Thyroid gland (tissue), 4 donors: Measurements from ENCODE around the gene OR14A2. TPM values are rescaled to one million over a fixed set of nuclear protein-coding genes. Genes with fewer than 3 reads are reported as not detected.
"Not testable (repeated sequence)": the region's sequence is repeated elsewhere in the genome, so short reads cannot be mapped to it uniquely, and the experiment has no call there.

Source experiments
- DNase-seq, 2 donors: peaks; one replicate each; pipeline ENCODE4 v3.0.0-alpha.2; 2019
- H3K27ac ChIP-seq, 3 donors: fragments of 200-600 bp; sonication (generic); 1 replicate in 2 of 3; 2 replicates in 1 of 3; pipeline ENCODE4 v1.5.1; 2016 to 2019; ENCODE audit warnings: mild to moderate bottlenecking in 1 of 3, moderate library complexity in 1 of 3
- H3K27me3 ChIP-seq: fragments of 200-600 bp; sonication (generic); one replicate; pipeline ENCODE4 v1.5.1; 2019
- H3K36me3 ChIP-seq, 2 donors: fragments of 200-600 bp; sonication (generic); one replicate each; pipeline ENCODE4 v1.5.1; 2016 to 2019
- H3K4me1 ChIP-seq, 2 donors: fragments of 200-600 bp; sonication (generic); one replicate each; pipeline ENCODE4 v1.5.1; 2017 to 2019
- H3K4me3 ChIP-seq, 3 donors: fragments of 200-600 bp; sonication (generic); replicated peaks in 1 of 3; 1 replicate in 2 of 3; 2 replicates in 1 of 3; pipeline ENCODE4 v1.5.1; 2016; ENCODE audit warnings: mild to moderate bottlenecking in 1 of 3
- H3K9me3 ChIP-seq: fragments of 200-600 bp; sonication (generic); one replicate; pipeline ENCODE4 v1.5.1; 2017
- CTCF ChIP-seq, 6 experiments: fragments of 200-600 bp in 3 of 6; fragments of 450-650 bp in 3 of 6; sonication (generic) in 3 of 6; IDR thresholded peaks; one replicate each; pipeline ENCODE4 v1.5.1; 2016 to 2019; ENCODE audit warnings: antibody characterized with exemption in 6 of 6, mild to moderate bottlenecking in 2 of 6, inconsistent platforms in 1 of 6, moderate library complexity in 1 of 6
- POLR2A ChIP-seq, 2 donors: fragments of 450-650 bp; IDR thresholded peaks; one replicate each; pipeline ENCODE4 v1.6.1; 2017; ENCODE audit warnings: antibody characterized with exemption in 2 of 2, mild to moderate bottlenecking in 2 of 2, moderate library complexity in 1 of 2
- WGBS, 2 donors: methylation state at CpG; one replicate each; pipeline ENCODE4 v1.1.5; 2017; 5-methylcytosine and 5-hydroxymethylcytosine counted together
- intact Hi-C: fragments of 100-400 bp; cut with DNase I; formaldehyde crosslinking; loops from one replicate; pipeline ENCODE4 v1.15.1; 2023
- total RNA-seq, 4 donors: library from RNA; depleted of rRNA; stranded (reverse); fragments of >200 nt; gene quantifications; one replicate each; pipeline ENCODE4 v1.2.3, GENCODE V29; 2016

The OR14A2 gene
- total RNA-seq, 4 donors from 2014 or later, result not detected

GRCh38 chr1:247747616-247748015 lies 325 bp downstream of the OR14A2 start:
- intact Hi-C loops, result no loop called here
- Histone ChIP-seq H3K9me3 (no peaks in the 10 kb centered on the region), H3K27me3 (no peaks in the 10 kb centered on the region), H3K4me3 (no peak overlapping the region), H3K27ac (no peak overlapping the region), H3K4me1 (no peaks in the 10 kb centered on the region), H3K36me3 (no peaks in the 10 kb centered on the region)
- no peak for TF ChIP-seq POLR2A (IDR thresholded peaks at IDR 0.05)
- no peak for TF ChIP-seq CTCF (IDR thresholded peaks at IDR 0.05)
- WGBS, 2 donors, result 93 to 96% methylated on average over 7 of the region's 7 CpGs
- no peak for DNase-seq

- intact Hi-C loops, result no loop called here
- no peak for TF ChIP-seq POLR2A (IDR thresholded peaks at IDR 0.05)
- no peak for TF ChIP-seq CTCF (IDR thresholded peaks at IDR 0.05)
- 74 to 82% methylated on average over 3 of the region's 3 CpGs for WGBS, 2 donors
- H3K9me3 ChIP-seq, result no peaks in the 10 kb centered on the region
- H3K27ac ChIP-seq, result no peak overlapping the region
- no peaks in the 10 kb centered on the region for H3K36me3 ChIP-seq
- H3K4me3 ChIP-seq, result no peak overlapping the region
- no peaks in the 10 kb centered on the region for H3K27me3 ChIP-seq
- DNase-seq, result no peak
- no peaks in the 10 kb centered on the region for H3K4me1 ChIP-seq
These were observed 1.5 kb downstream of the OR14A2 start for GRCh38 chr1:247746391-247746935.

- DNase-seq, H3K27ac ChIP-seq, H3K4me3 ChIP-seq, intact Hi-C loops, H3K9me3 ChIP-seq, H3K27me3 ChIP-seq, H3K36me3 ChIP-seq, H3K4me1 ChIP-seq: not testable (repeated sequence)
- WGBS, 2 donors, result 76 to 79% methylated on average over 3 of the region's 3 CpGs
These were observed 5.7 kb downstream of the OR14A2 start for GRCh38 chr1:247742215-247742760.

GRCh38 chr1:247741756-247742155 lies 6.2 kb downstream of the OR14A2 start:
- Histone ChIP-seq H3K9me3 (no peaks in the 10 kb centered on the region), H3K4me3 (no peak overlapping the region), H3K4me1 (no peaks in the 10 kb centered on the region), H3K36me3 (no peaks in the 10 kb centered on the region), H3K27me3 (no peaks in the 10 kb centered on the region), H3K27ac (no peak overlapping the region)
- no peak for DNase-seq
- intact Hi-C loops, result no loop called here
- TF ChIP-seq CTCF (IDR thresholded peaks at IDR 0.05), result no peak
- no peak for TF ChIP-seq POLR2A (IDR thresholded peaks at IDR 0.05)
- WGBS, 2 donors, result 90% methylated on average over 5 of the region's 5 CpGs

- H3K9me3 ChIP-seq, result no peaks in the 10 kb centered on the region
- TF ChIP-seq CTCF (IDR thresholded peaks at IDR 0.05) (no peak), POLR2A (IDR thresholded peaks at IDR 0.05) (no peak)
These were observed 7.2 kb downstream of the OR14A2 start for GRCh38 chr1:247740721-247741120.

More at GRCh38 chr1:247740721-247741120, 7.2 kb downstream of the OR14A2 start:
- Histone ChIP-seq H3K36me3 (no peaks in the 10 kb centered on the region), H3K4me3 (no peak overlapping the region), H3K27me3 (no peaks in the 10 kb centered on the region), H3K27ac (no peak overlapping the region), H3K4me1 (no peaks in the 10 kb centered on the region)
- DNase-seq, result no peak
- 87 to 96% methylated on average over 2 of the region's 2 CpGs for WGBS, 2 donors
- intact Hi-C loops, result no loop called here
